HEK293 (cell line): ENCODE results near the gene SIGLEC10.

ENCODE experiments used
- KLF10 ChIP-seq: fragments of 450-650 bp; IDR thresholded peaks from 2 replicates; pipeline ENCODE4 v1.5.1; 2018; ENCODE audit warnings: missing biosample characterization, mild to moderate bottlenecking, missing genetic modification characterization
- KLF16 ChIP-seq: fragments of 450-650 bp; formaldehyde crosslinking; IDR thresholded peaks from 2 replicates; pipeline ENCODE4 v1.5.1; 2017; ENCODE audit warnings: missing biosample characterization, missing genetic modification characterization
- PRDM1 ChIP-seq: fragments of 450-650 bp; formaldehyde crosslinking; IDR thresholded peaks from 2 replicates; pipeline ENCODE4; 2016; ENCODE audit warnings: missing biosample characterization, missing genetic modification characterization
- SALL2 ChIP-seq: fragments of 450-650 bp; formaldehyde crosslinking; IDR thresholded peaks from 2 replicates; pipeline ENCODE4 v1.5.0; 2017; ENCODE audit warnings: missing biosample characterization, mild to moderate bottlenecking, missing genetic modification characterization, borderline replicate concordance
- ZNF121 ChIP-seq: fragments of 450-650 bp; formaldehyde crosslinking; IDR thresholded peaks from 2 replicates; pipeline ENCODE4 v1.5.1; 2016; ENCODE audit warnings: missing biosample characterization, missing genetic modification characterization
- ZNF239 ChIP-seq: fragments of 450-650 bp; formaldehyde crosslinking; IDR thresholded peaks from 2 replicates; pipeline ENCODE4 v1.5.1; 2016; ENCODE audit warnings: missing biosample characterization, missing genetic modification characterization
- ZNF335 ChIP-seq: fragments of 450-650 bp; formaldehyde crosslinking; conservative IDR thresholded peaks from 2 replicates; pipeline ENCODE4 v1.5.1; 2016; ENCODE audit warnings: missing biosample characterization, missing genetic modification characterization
- ZNF777 ChIP-seq: fragments of 450-650 bp; formaldehyde crosslinking; IDR thresholded peaks from 2 replicates; pipeline ENCODE4 v1.5.1; 2017; ENCODE audit warnings: missing biosample characterization, missing genetic modification characterization, borderline replicate concordance
- TF ChIP-seq, protein P1 (sequence below): fragments of 450-650 bp; formaldehyde crosslinking; IDR thresholded peaks from 2 replicates; pipeline ENCODE4 v1.5.1; 2016; ENCODE audit warnings: missing biosample characterization, missing genetic modification characterization
- TF ChIP-seq, protein P2 (sequence below): fragments of 450-650 bp; formaldehyde crosslinking; IDR thresholded peaks from 2 replicates; pipeline ENCODE4 v1.5.1; 2016; ENCODE audit warnings: missing biosample characterization, missing genetic modification characterization

DNA sequence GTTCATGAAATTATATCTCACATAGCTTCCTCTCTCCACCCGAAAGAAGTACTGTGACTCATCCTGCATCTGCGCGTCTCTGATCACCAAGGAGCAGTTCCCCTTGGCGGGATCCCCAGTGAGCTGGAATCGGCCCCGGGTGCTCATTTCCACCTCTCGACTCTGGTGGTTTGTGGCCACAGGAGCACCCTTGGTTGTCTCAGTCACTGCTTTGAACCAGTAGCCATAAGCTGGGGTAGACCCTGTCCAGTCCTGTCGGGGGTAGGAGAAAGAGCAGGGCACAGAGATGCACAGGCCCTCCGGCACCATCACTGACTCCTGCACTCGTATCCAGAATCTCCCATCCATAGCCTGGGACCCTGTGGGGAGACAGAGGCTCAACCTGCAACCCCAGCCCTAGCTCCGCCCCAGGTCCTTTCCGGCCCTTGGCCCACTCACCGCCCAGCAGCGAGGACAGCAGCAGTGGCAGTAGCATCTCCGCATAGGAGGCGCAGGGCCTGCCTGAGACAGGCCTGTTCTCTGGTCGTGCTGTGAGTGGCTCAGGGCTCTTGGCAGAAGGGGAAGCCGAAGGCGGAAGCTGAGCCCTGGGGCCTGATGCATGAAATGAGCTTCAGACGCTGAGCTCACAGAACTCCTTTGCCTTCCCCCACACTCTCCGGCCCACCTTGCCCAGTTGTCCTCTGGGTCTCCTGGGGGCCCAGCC, at the start of gene SIGLEC10:
- TF ChIP-seq, protein P1, sequence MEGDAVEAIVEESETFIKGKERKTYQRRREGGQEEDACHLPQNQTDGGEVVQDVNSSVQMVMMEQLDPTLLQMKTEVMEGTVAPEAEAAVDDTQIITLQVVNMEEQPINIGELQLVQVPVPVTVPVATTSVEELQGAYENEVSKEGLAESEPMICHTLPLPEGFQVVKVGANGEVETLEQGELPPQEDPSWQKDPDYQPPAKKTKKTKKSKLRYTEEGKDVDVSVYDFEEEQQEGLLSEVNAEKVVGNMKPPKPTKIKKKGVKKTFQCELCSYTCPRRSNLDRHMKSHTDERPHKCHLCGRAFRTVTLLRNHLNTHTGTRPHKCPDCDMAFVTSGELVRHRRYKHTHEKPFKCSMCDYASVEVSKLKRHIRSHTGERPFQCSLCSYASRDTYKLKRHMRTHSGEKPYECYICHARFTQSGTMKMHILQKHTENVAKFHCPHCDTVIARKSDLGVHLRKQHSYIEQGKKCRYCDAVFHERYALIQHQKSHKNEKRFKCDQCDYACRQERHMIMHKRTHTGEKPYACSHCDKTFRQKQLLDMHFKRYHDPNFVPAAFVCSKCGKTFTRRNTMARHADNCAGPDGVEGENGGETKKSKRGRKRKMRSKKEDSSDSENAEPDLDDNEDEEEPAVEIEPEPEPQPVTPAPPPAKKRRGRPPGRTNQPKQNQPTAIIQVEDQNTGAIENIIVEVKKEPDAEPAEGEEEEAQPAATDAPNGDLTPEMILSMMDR (tag by site-specific recombination) = no peak
- TF ChIP-seq PRDM1 (tag by site-specific recombination) (no peak), KLF16 (no peak), ZNF777 (tag by site-specific recombination) (no peak), SALL2 (tag by site-specific recombination) (no peak), ZNF239 (tag by site-specific recombination) (no peak), KLF10 (tag by site-specific recombination) (no peak), ZNF121 (tag by site-specific recombination) (no peak), ZNF335 (tag by site-specific recombination) (no peak)
- TF ChIP-seq, protein P2, sequence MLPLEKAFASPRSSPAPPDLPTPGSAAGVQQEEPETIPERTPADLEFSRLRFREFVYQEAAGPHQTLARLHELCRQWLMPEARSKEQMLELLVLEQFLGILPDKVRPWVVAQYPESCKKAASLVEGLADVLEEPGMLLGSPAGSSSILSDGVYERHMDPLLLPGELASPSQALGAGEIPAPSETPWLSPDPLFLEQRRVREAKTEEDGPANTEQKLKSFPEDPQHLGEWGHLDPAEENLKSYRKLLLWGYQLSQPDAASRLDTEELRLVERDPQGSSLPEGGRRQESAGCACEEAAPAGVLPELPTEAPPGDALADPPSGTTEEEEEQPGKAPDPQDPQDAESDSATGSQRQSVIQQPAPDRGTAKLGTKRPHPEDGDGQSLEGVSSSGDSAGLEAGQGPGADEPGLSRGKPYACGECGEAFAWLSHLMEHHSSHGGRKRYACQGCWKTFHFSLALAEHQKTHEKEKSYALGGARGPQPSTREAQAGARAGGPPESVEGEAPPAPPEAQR = no peak
